T-helper 2 cell treated with Interferon-gamma antibody and Interleukin-4, amounts not matched to agents 100 ng/mL and 5 ng/mL, for 36 hours (primary cell): Measurements from ENCODE around the gene PTPRB. TPM values are rescaled to one million over a fixed set of nuclear protein-coding genes. Genes with fewer than 3 reads are reported as not detected.

Source experiments
- intact Hi-C: fragments of 100-400 bp; cut with micrococcal nuclease; formaldehyde crosslinking; loops from one replicate; pipeline ENCODE4 v1.15.1; 2023
- total RNA-seq: library from RNA; stranded (reverse); gene quantifications from 2 replicates; pipeline ENCODE4 v1.2.3, GENCODE V29; 2022

Gene PTPRB
- total RNA-seq, 1 donor from 2014 or later, result not detected

- intact Hi-C loops, result no loop called here
Measured at GRCh38 chr12:70644861-70645260, 7.6 kb upstream of the PTPRB start.

GRCh38 chr12:70643939-70644338, 6.7 kb upstream of the PTPRB start:
- intact Hi-C loops, result no loop called here

GRCh38 chr12:70641691-70642090, 4.5 kb upstream of the PTPRB start:
- intact Hi-C loops, result no loop called here

GRCh38 chr12:70640901-70641300, 3.7 kb upstream of the PTPRB start:
- intact Hi-C loops, result no loop called here

GRCh38 chr12:70639535-70639934, 2.3 kb upstream of the PTPRB start:
- intact Hi-C loops, result no loop called here

GRCh38 chr12:70638639-70639360, 1.6 kb upstream of the PTPRB start:
- intact Hi-C loops, result no loop called here

- intact Hi-C loops, result no loop called here
Measured at GRCh38 chr12:70635755-70636154, 1.5 kb downstream of the PTPRB start.

GRCh38 chr12:70628701-70629480, 8.3 kb downstream of the PTPRB start:
- intact Hi-C loops, result no loop called here

GRCh38 chr12:70627677-70628076, 9.6 kb downstream of the PTPRB start:
- intact Hi-C loops, result no loop called here

- intact Hi-C loops, result no loop called here
Measured at GRCh38 chr12:70626180-70626579, 11.0 kb downstream of the PTPRB start.

- intact Hi-C loops, result no loop called here
Measured at GRCh38 chr12:70619471-70620152, 17.6 kb downstream of the PTPRB start.

- intact Hi-C loops, result no loop called here
Measured at GRCh38 chr12:70618371-70618770, 18.9 kb downstream of the PTPRB start.

- intact Hi-C loops, result no loop called here
Measured at GRCh38 chr12:70617450-70617849, 19.8 kb downstream of the PTPRB start.

- intact Hi-C loops, result no loop called here
Measured at GRCh38 chr12:70615174-70615866, 21.9 kb downstream of the PTPRB start.

- intact Hi-C loops, result no loop called here
Measured at GRCh38 chr12:70609739-70610491, 27.3 kb downstream of the PTPRB start.

- intact Hi-C loops, result no loop called here
Measured at GRCh38 chr12:70609203-70609602, 28.0 kb downstream of the PTPRB start.

GRCh38 chr12:70608184-70608583, 29.0 kb downstream of the PTPRB start:
- intact Hi-C loops, result no loop called here

GRCh38 chr12:70607107-70607506, 30.1 kb downstream of the PTPRB start:
- intact Hi-C loops, result no loop called here

- intact Hi-C loops, result no loop called here
Measured at GRCh38 chr12:70605976-70606375, 31.3 kb downstream of the PTPRB start.

GRCh38 chr12:70604662-70605061, 32.6 kb downstream of the PTPRB start:
- intact Hi-C loops, result no loop called here

- intact Hi-C loops, result no loop called here
Measured at GRCh38 chr12:70603044-70603443, 34.2 kb downstream of the PTPRB start.
